HT-29 (cell line): ENCODE measurements around the gene P4HB. TPM values are rescaled to one million over a fixed set of nuclear protein-coding genes. Genes with fewer than 3 reads are reported as not detected.

Source experiments
- DNase-seq: peaks from one replicate; pipeline ENCODE4 v3.0.0-alpha.2; 2015; ENCODE audit warnings: low spot score
- total RNA-seq: library from RNA; depleted of rRNA; stranded (reverse); fragments of >200 nt; shearing (Covaris generic); gene quantifications from 2 replicates; pipeline ENCODE4 v1.2.3, GENCODE V29; 2014

The P4HB gene
- total RNA-seq, 1 experiment from 2014 or later = 1,172 TPM

GRCh38 chr17:81832608-81833159, 27.7 kb downstream of the P4HB start:
- peak; percentile 31 for DNase-seq

- DNase-seq = no peak
Observed at GRCh38 chr17:81831957-81832607, 28.3 kb downstream of the P4HB start.

- DNase-seq = no peak
Observed at GRCh38 chr17:81831563-81831956, 28.8 kb downstream of the P4HB start.

GRCh38 chr17:81829858-81830257, 30.5 kb downstream of the P4HB start:
- DNase-seq = no peak

GRCh38 chr17:81828656-81829055, 31.7 kb downstream of the P4HB start:
- DNase-seq = no peak

GRCh38 chr17:81825841-81826466, 34.4 kb downstream of the P4HB start:
- peak; percentile 38 for DNase-seq

GRCh38 chr17:81824595-81824994, 35.7 kb downstream of the P4HB start:
- DNase-seq = no peak

GRCh38 chr17:81823820-81824550, 36.4 kb downstream of the P4HB start:
- DNase-seq = no peak

- no peak for DNase-seq
Observed at GRCh38 chr17:81822996-81823819, 37.1 kb downstream of the P4HB start.

- no peak for DNase-seq
Observed at GRCh38 chr17:81822312-81822637, 38.1 kb downstream of the P4HB start.

- DNase-seq = peak; percentile 91
Observed at GRCh38 chr17:81821603-81822311, 38.6 kb downstream of the P4HB start.

- no peak for DNase-seq
Observed at GRCh38 chr17:81821147-81821546, 39.2 kb downstream of the P4HB start.

- DNase-seq = no peak
Observed at GRCh38 chr17:81819708-81820107, 40.6 kb downstream of the P4HB start.

- DNase-seq = no peak
Observed at GRCh38 chr17:81817758-81818147, 42.6 kb downstream of the P4HB start.

- peak; percentile 51 for DNase-seq
Observed at GRCh38 chr17:81815646-81815986, 44.7 kb downstream of the P4HB start.

GRCh38 chr17:81814748-81815645, 45.3 kb downstream of the P4HB start:
- DNase-seq = no peak

- no peak for DNase-seq
Observed at GRCh38 chr17:81813861-81814683, 46.3 kb downstream of the P4HB start.

- no peak for DNase-seq
Observed at GRCh38 chr17:81813371-81813684, 47.0 kb downstream of the P4HB start.

- no peak for DNase-seq
Observed at GRCh38 chr17:81812571-81813370, 47.6 kb downstream of the P4HB start.
